ENCODE measurements around the gene ZNHIT3.
"Not testable (repeated sequence)": the region's sequence is repeated elsewhere in the genome, so short reads cannot be mapped to it uniquely, and the experiment has no call there.

ZNHIT3 gene

GRCh38 chr17:36469733-36470132 is 16.7 kb upstream of the ZNHIT3 start:
- TF ChIP-seq GATA1 (IDR thresholded peaks at IDR 0.05; ENCODE audit: low read depth, low read length), result no peak
- no peak for TF ChIP-seq POLR2A (IDR thresholded peaks at IDR 0.05; ENCODE audit: low read length)
- DNase-seq, result no peak

- TF ChIP-seq POLR2A (IDR thresholded peaks at IDR 0.05; ENCODE audit: low read length) (no peak), GATA1 (IDR thresholded peaks at IDR 0.05; ENCODE audit: low read depth, low read length) (no peak)
- no peak for DNase-seq
These were observed 16.0 kb upstream of the ZNHIT3 start for GRCh38 chr17:36470499-36470898.

- TF ChIP-seq POLR2A (IDR thresholded peaks at IDR 0.05; ENCODE audit: low read length), result no peak
- DNase-seq, result no peak
These were observed 11.9 kb upstream of the ZNHIT3 start for GRCh38 chr17:36474571-36474970.

- no peak for TF ChIP-seq POLR2A (IDR thresholded peaks at IDR 0.05; ENCODE audit: low read length)
- TF ChIP-seq GATA1 (IDR thresholded peaks at IDR 0.05; ENCODE audit: low read depth, low read length), result no peak
- no peak for DNase-seq
These were observed 11.0 kb upstream of the ZNHIT3 start for GRCh38 chr17:36475346-36475970.

GRCh38 chr17:36481829-36482228 is 4.7 kb upstream of the ZNHIT3 start:
- no peak for DNase-seq
- TF ChIP-seq POLR2A (IDR thresholded peaks at IDR 0.05; ENCODE audit: low read length), result no peak
- TF ChIP-seq GATA1 (IDR thresholded peaks at IDR 0.05; ENCODE audit: low read depth, low read length), result no peak

GRCh38 chr17:36482611-36483504 is 3.6 kb upstream of the ZNHIT3 start:
- TF ChIP-seq GATA1 (IDR thresholded peaks at IDR 0.05; ENCODE audit: low read depth, low read length) (no peak), POLR2A (IDR thresholded peaks at IDR 0.05; ENCODE audit: low read length) (peak; percentile 27)
- DNase-seq, result peak; percentile 93 to 95

- DNase-seq, result not testable (repeated sequence)
These were observed 2.5 kb upstream of the ZNHIT3 start for GRCh38 chr17:36484021-36484420.

- DNase-seq, result no peak
- no peak for TF ChIP-seq GATA1 (IDR thresholded peaks at IDR 0.05; ENCODE audit: low read depth, low read length)
- no peak for TF ChIP-seq POLR2A (IDR thresholded peaks at IDR 0.05; ENCODE audit: low read length)
These were observed 1.5 kb upstream of the ZNHIT3 start for GRCh38 chr17:36485027-36485426.

GRCh38 chr17:36485805-36486203 is 677 bp upstream of the ZNHIT3 start:
- TF ChIP-seq GATA1 (IDR thresholded peaks at IDR 0.05; ENCODE audit: low read depth, low read length) (no peak), POLR2A (IDR thresholded peaks at IDR 0.05; ENCODE audit: low read length) (no peak)
- DNase-seq, result no peak

- no peak for DNase-seq
- TF ChIP-seq POLR2A (IDR thresholded peaks at IDR 0.05; ENCODE audit: low read length) (no peak), GATA1 (IDR thresholded peaks at IDR 0.05; ENCODE audit: low read depth, low read length) (no peak)
These were observed 7.5 kb downstream of the ZNHIT3 start for GRCh38 chr17:36493956-36494355.

- TF ChIP-seq GATA1 (IDR thresholded peaks at IDR 0.05; ENCODE audit: low read depth, low read length) (no peak), POLR2A (IDR thresholded peaks at IDR 0.05; ENCODE audit: low read length) (no peak)
- no peak for DNase-seq
These were observed 8.2 kb downstream of the ZNHIT3 start for GRCh38 chr17:36494674-36495073.

GRCh38 chr17:36495076-36495578 is 8.6 kb downstream of the ZNHIT3 start:
- TF ChIP-seq GATA1 (IDR thresholded peaks at IDR 0.05; ENCODE audit: low read depth, low read length) (no peak), POLR2A (IDR thresholded peaks at IDR 0.05; ENCODE audit: low read length) (no peak)
- DNase-seq, result no peak

- no peak for TF ChIP-seq POLR2A (IDR thresholded peaks at IDR 0.05; ENCODE audit: low read length)
- no peak for TF ChIP-seq GATA1 (IDR thresholded peaks at IDR 0.05; ENCODE audit: low read depth, low read length)
- no peak for DNase-seq
These were observed 9.7 kb downstream of the ZNHIT3 start for GRCh38 chr17:36496018-36496789.

GRCh38 chr17:36498155-36498554 is 11.7 kb downstream of the ZNHIT3 start:
- no peak for TF ChIP-seq POLR2A (IDR thresholded peaks at IDR 0.05; ENCODE audit: low read length)
- TF ChIP-seq GATA1 (IDR thresholded peaks at IDR 0.05; ENCODE audit: low read depth, low read length), result no peak
- DNase-seq, result no peak
